Mammary epithelial cell (primary cell): Measurements from ENCODE around the gene GNG10.

Experiments used
- CTCF ChIP-seq, 2 donors: IDR thresholded peaks in 1 of 2; conservative IDR thresholded peaks in 1 of 2; 2 replicates each; pipeline ENCODE4 v1.5.1; 2011 to 2012; ENCODE audit warnings: inconsistent platforms in 2 of 2, low read length in 2 of 2, mild to moderate bottlenecking in 2 of 2, control low read depth in 1 of 2, low read depth in 1 of 2; ENCODE audit not compliant: insufficient read depth in 1 of 2; ENCODE audit errors: extremely low read depth in 1 of 2
- EZH2 ChIP-seq: IDR thresholded peaks from 2 replicates; pipeline ENCODE4 v1.6.1; 2012; ENCODE audit warnings: low read length, inconsistent platforms, borderline replicate concordance

DNA sequence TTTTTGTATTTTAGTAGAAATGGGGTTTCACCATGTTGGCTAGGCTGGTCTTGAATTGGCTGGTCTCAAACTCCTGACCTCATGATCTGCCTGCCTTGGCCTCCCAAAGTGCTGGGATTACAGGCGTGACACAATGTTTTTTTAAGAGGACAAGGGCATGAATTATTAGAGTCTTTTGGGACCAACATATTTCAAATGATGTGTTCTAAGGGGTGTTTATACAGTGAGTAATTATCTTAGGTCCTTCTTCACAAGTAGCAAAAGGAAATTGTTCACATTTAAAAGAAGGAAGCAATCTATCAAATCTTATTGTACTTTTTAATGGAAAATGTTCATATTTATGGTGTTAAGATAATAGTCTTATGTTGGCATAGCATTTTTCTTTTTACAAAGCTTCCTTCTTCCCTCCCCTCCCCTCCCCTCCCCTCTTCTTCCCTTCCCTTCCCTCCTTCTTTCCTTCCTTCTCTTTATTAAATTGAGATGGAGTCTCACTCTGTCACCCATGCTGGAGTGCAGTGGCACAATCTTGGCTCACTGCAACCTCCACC lies 6.7 kb downstream of the GNG10 start:
- TF ChIP-seq CTCF (conservative IDR thresholded peaks at IDR 0.05 in 1 of 2, IDR thresholded peaks at IDR 0.05 in 1 of 2; ENCODE audit: extremely low read depth in 1 of 2, insufficient read depth in 1 of 2, low read depth in 1 of 2, low read length in 2 of 2), result no peak
- TF ChIP-seq EZH2, result no peak
